ENCODE measurements around the gene TANGO2. TPM values are rescaled to one million over a fixed set of nuclear protein-coding genes. Genes with fewer than 3 reads are reported as not detected.

The TANGO2 gene
- total and polyA plus RNA-seq, 2 experiments from 2014 or later = 18.7 to 21.9 TPM

DNA sequence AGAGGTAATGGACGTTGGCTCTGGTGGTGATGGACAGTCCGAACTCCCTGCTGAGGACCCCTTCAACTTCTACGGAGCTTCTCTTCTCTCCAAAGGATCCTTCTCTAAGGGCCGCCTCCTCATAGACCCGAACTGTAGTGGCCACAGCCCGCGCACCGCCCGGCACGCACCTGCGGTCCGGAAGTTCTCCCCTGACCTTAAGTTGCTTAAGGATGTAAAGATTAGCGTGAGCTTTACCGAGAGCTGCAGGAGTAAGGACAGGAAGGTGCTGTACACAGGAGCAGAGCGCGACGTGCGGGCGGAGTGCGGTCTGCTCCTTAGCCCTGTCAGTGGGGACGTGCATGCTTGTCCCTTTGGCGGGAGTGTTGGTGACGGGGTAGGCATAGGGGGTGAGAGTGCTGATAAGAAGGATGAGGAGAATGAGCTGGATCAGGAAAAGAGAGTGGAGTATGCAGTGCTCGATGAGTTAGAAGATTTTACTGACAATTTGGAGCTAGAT lies 65.2 kb downstream of the TANGO2 start:
- peaks cover 17% of the 10 kb centered on the region for H3K4me1 ChIP-seq (ENCODE audit: low read depth)
- H3K9me3 ChIP-seq (ENCODE audit: low read depth) = no peaks in the 10 kb centered on the region
- no peaks in the 10 kb centered on the region for H3K27me3 ChIP-seq
- H3K4me3 ChIP-seq = no peak overlapping the region
- DNase-seq (ENCODE audit: low read depth in 1 of 2, low spot score in 1 of 2) = no peak
- TF ChIP-seq, protein P1, sequence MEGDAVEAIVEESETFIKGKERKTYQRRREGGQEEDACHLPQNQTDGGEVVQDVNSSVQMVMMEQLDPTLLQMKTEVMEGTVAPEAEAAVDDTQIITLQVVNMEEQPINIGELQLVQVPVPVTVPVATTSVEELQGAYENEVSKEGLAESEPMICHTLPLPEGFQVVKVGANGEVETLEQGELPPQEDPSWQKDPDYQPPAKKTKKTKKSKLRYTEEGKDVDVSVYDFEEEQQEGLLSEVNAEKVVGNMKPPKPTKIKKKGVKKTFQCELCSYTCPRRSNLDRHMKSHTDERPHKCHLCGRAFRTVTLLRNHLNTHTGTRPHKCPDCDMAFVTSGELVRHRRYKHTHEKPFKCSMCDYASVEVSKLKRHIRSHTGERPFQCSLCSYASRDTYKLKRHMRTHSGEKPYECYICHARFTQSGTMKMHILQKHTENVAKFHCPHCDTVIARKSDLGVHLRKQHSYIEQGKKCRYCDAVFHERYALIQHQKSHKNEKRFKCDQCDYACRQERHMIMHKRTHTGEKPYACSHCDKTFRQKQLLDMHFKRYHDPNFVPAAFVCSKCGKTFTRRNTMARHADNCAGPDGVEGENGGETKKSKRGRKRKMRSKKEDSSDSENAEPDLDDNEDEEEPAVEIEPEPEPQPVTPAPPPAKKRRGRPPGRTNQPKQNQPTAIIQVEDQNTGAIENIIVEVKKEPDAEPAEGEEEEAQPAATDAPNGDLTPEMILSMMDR (IDR thresholded peaks at IDR 0.05; ENCODE audit: low read depth, low read length) = no peak
- H3K27ac ChIP-seq = no peak overlapping the region
- H3K36me3 ChIP-seq = peaks cover 53% of the 10 kb centered on the region

DNA sequence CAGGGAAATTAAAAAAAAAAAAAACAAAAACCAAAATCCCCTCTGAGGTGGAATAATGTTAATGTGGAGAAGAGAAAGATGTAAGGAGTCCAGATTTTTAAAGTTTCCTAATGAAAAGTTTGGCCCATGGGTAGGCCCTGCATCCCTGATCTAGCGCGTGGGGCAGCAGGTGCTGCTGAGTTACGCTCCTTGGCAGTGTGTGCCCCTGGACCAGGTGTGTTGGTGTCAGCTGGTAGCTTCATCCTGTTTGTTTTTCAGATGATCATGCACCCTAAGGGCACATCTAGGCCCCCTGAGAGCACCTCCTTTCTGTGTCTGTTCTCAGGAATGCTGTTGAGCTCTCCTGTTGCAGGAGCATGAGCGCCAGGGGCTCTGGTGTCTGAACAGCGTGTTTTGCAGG lies 65.9 kb downstream of the TANGO2 start:
- Histone ChIP-seq H3K9me3 (ENCODE audit: low read depth) (no peaks in the 10 kb centered on the region), H3K4me3 (no peak overlapping the region), H3K27me3 (no peaks in the 10 kb centered on the region), H3K36me3 (peaks cover 59% of the 10 kb centered on the region), H3K4me1 (ENCODE audit: low read depth) (peaks cover 14% of the 10 kb centered on the region), H3K27ac (no peak overlapping the region)
- DNase-seq (ENCODE audit: low read depth in 1 of 2, low spot score in 1 of 2) = no peak
- TF ChIP-seq, protein P1 (IDR thresholded peaks at IDR 0.05; ENCODE audit: low read depth, low read length) = no peak

DNA sequence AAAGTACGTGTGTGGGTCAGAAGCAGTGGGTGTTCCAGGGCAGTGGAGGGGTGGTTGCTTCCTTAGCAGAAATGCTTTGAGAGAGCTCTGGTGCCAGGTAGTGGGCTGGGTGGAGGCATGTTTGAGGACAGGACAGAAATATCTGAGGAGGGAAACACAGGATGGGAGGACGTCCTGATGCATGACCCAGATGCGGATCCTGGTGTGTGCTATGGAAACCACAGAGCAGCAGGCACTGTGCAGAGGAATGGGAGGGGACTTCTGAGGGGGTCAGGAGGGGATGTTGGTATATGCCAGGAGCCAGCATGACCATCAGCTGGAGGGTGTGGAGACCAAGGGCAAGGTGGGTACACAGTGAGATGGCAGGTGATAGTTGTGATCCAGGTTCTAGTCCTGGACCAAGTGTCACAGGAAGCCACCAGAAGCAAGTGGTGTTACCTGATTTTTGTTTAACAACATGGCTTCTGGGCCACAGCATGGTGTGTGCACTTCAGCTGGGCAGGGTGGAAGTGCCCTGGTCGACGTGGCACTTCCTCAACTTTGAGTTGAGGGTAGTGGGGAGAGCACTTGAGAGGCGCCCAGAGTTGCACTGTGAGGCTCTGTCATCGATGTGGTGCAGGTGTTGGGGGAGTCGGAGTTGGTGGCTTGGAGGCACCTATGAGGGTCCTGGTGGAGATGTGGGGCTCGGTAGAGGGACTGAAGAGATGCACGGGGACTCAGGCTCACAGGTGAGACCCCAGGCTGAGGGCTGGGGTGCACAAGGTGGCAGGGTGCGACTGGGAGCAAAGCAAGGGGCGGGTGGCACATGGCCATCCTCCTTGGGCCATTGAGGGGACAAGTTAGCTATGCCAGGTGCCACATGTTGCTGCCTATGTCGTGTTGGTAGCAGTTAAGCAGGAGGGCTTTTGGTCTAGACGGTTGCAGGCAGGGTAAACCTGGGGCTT lies 66.7 kb downstream of the TANGO2 start:
- DNase-seq (ENCODE audit: low read depth in 1 of 2, low spot score in 1 of 2) = no peak
- TF ChIP-seq, protein P1 (IDR thresholded peaks at IDR 0.05; ENCODE audit: low read depth, low read length) = no peak
- Histone ChIP-seq H3K9me3 (ENCODE audit: low read depth) (no peaks in the 10 kb centered on the region), H3K36me3 (peaks cover 66% of the 10 kb centered on the region), H3K27me3 (no peaks in the 10 kb centered on the region), H3K4me3 (no peak overlapping the region), H3K27ac (no peak overlapping the region), H3K4me1 (ENCODE audit: low read depth) (peaks cover 14% of the 10 kb centered on the region)

DNA sequence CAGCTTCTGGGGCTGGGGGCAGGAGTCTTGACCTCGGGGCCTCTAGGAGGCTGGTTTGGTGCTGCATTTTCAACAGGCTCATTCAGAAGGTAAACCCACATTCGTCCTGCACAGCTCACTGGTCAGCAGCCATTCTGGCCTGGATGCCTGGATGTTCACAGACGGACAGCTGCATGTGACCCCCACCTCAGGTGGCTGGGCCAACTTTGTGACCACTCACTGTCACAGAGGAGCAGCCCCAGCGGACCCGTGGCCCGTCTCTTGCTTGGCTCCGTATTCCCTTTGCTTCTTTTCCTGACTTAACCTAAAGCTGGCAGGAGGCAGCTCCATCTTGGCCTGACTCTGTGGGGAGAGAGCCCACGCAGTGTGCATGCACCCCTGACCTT lies 67.3 kb downstream of the TANGO2 start:
- no peak for DNase-seq (ENCODE audit: low read depth in 1 of 2, low spot score in 1 of 2)
- TF ChIP-seq, protein P1 (IDR thresholded peaks at IDR 0.05; ENCODE audit: low read depth, low read length) = no peak
- Histone ChIP-seq H3K27ac (no peak overlapping the region), H3K36me3 (peaks cover 71% of the 10 kb centered on the region), H3K4me3 (no peak overlapping the region), H3K4me1 (ENCODE audit: low read depth) (peaks cover 14% of the 10 kb centered on the region), H3K27me3 (no peaks in the 10 kb centered on the region), H3K9me3 (ENCODE audit: low read depth) (no peaks in the 10 kb centered on the region)

DNA sequence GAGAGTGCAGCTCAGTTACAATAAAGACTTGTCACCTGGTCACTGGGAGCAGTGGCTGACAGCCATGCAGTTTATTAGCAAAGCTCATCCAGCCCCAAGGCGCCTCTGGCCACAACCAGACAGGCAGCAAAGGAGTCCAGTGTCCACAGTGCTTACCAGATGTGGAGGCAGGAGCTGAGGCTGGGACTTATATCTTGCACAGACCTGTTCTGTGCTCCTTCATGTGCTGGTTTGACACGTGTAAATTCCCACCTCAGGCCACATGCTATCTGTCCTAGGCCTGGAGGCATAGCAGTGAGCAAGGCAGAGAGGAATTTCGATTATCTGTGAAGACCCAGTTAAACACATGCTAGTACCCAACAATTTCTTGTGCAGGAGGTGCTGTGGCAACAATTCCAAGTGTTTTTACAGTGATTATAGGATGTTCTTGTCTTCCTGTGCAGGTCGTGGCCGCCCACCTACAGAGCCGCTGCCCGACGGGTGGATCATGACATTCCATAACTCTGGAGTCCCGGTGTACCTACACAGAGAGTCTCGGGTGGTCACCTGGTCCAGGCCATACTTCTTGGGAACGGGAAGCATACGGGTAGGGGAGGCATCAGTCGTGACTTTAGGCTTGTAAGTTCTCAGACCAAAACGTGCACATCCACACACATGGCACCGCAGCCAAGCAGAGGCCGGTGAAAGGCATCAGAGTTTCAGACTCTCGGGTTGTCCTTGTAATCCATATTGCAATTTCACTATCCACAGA lies 68.5 kb downstream of the TANGO2 start:
- Histone ChIP-seq H3K36me3 (peaks cover 78% of the 10 kb centered on the region), H3K9me3 (ENCODE audit: low read depth) (no peaks in the 10 kb centered on the region), H3K4me1 (ENCODE audit: low read depth) (peaks cover 9% of the 10 kb centered on the region), H3K27ac (no peak overlapping the region), H3K27me3 (no peaks in the 10 kb centered on the region), H3K4me3 (no peak overlapping the region)
- no peak for DNase-seq (ENCODE audit: low read depth in 1 of 2, low spot score in 1 of 2)
- TF ChIP-seq, protein P1 (IDR thresholded peaks at IDR 0.05; ENCODE audit: low read depth, low read length) = no peak

Data from cardiac muscle cell (in vitro differentiated cells and primary cell).